HepG2 (cell line): ENCODE measurements around the gene FCRLA. TPM values are rescaled to one million over a fixed set of nuclear protein-coding genes. Genes with fewer than 3 reads are reported as not detected.
A peak's percentile ranks its signal among the peaks of the same experiment; 100 is the strongest.

Experiments
- AGO1 ChIP-seq: fragments of 200-400 bp; formaldehyde crosslinking; IDR thresholded peaks from 2 replicates; pipeline ENCODE4 v1.6.1; 2017; ENCODE audit warnings: mild to moderate bottlenecking, low read depth, low read length, moderate library complexity; ENCODE audit not compliant: poor library complexity, severe bottlenecking
- FOSL1 ChIP-seq: sonication (generic); formaldehyde crosslinking; IDR thresholded peaks from 2 replicates; pipeline ENCODE4 v1.9.0; 2021; ENCODE audit warnings: missing genetic modification reagents, borderline replicate concordance
- GABPB1 ChIP-seq: IDR thresholded peaks from 2 replicates; pipeline ENCODE4 v1.6.1; 2016; ENCODE audit warnings: mild to moderate bottlenecking, missing genetic modification reagents, moderate library complexity, missing compliant biosample characterization
- KDM6A ChIP-seq: IDR thresholded peaks from 2 replicates; pipeline ENCODE4 v1.6.1; 2016; ENCODE audit warnings: low read depth
- MED13 ChIP-seq: sonication (generic); formaldehyde crosslinking; IDR thresholded peaks from 2 replicates; pipeline ENCODE4 v1.5.0; 2020; ENCODE audit warnings: missing genetic modification reagents
- NFYB ChIP-seq: sonication (generic); formaldehyde crosslinking; IDR thresholded peaks from 2 replicates; pipeline ENCODE4 v1.4.0; 2020; ENCODE audit warnings: missing genetic modification reagents
- NR2F2 ChIP-seq: IDR thresholded peaks from 2 replicates; pipeline ENCODE4 v1.6.1; 2012; ENCODE audit warnings: low read depth, inconsistent platforms, borderline replicate concordance
- RELA ChIP-seq: sonication (generic); formaldehyde crosslinking; IDR thresholded peaks from 2 replicates; pipeline ENCODE4 v1.4.0; 2020; ENCODE audit warnings: missing genetic modification reagents
- TCF7L2 ChIP-seq: IDR thresholded peaks from 2 replicates; pipeline ENCODE4 v1.6.1; 2011; ENCODE audit warnings: mild to moderate bottlenecking, low read depth, low read length, moderate library complexity
- TEAD3 ChIP-seq: optimal IDR thresholded peaks from 2 replicates; pipeline ENCODE3; 2016; ENCODE audit warnings: borderline replicate concordance
- YY1 ChIP-seq: IDR thresholded peaks from 2 replicates; pipeline ENCODE4 v1.6.1; 2011; ENCODE audit warnings: low read length, low read depth, moderate library complexity, mild to moderate bottlenecking; ENCODE audit not compliant: insufficient read depth, insufficient replicate concordance
- ZNF225 ChIP-seq: sonication (generic); formaldehyde crosslinking; IDR thresholded peaks from 2 replicates; pipeline ENCODE4 v1.4.0; 2020; ENCODE audit warnings: mild to moderate bottlenecking, missing genetic modification reagents
- ZSCAN29 ChIP-seq: sonication (generic); formaldehyde crosslinking; conservative IDR thresholded peaks from 2 replicates; pipeline ENCODE4 v1.4.0; 2020; ENCODE audit warnings: mild to moderate bottlenecking, missing genetic modification reagents
- polyA plus RNA-seq, 8 experiments: library from polyadenylated mRNA; depleted of rRNA in 3 of 8; stranded (reverse) in 7 of 8; unstranded in 1 of 8; fragments of >200 nt; fragmentation: Illumina TruSeq in 4 of 8; extraction: Trizol in 4 of 8; gene quantifications; 2 replicates each; pipeline versions ENCODE4 v1.2.1 to v1.2.3, GENCODE V29; 2011 to 2016; ENCODE audit warnings: low read depth in 4 of 8, missing spikeins in 1 of 8, mixed read lengths in 1 of 8; ENCODE audit not compliant: insufficient read depth in 1 of 8
- total RNA-seq, 5 experiments: library from RNA; depleted of rRNA; stranded (reverse); fragments of >200 nt; fragmentation: Illumina TruSeq; extraction: Trizol; gene quantifications; 2 replicates each; pipeline ENCODE4 v1.2.3, GENCODE V29; 2016; ENCODE audit warnings: low read depth in 1 of 5
- TF ChIP-seq, protein P1 (sequence below): sonication (generic); formaldehyde crosslinking; IDR thresholded peaks from 2 replicates; pipeline ENCODE4 v1.9.0; 2021; ENCODE audit warnings: missing genetic modification reagents, borderline replicate concordance
- TF ChIP-seq, protein P2 (sequence below): sonication (generic); formaldehyde crosslinking; IDR thresholded peaks from 2 replicates; pipeline ENCODE4 v1.4.0; 2020; ENCODE audit warnings: missing genetic modification reagents, borderline replicate concordance
- TF ChIP-seq, protein P3 (sequence below): sonication (generic); formaldehyde crosslinking; IDR thresholded peaks from 2 replicates; pipeline ENCODE4 v1.4.0; 2020; ENCODE audit warnings: missing genetic modification reagents
- TF ChIP-seq, protein P4 (sequence below): sonication (generic); formaldehyde crosslinking; IDR thresholded peaks from 2 replicates; pipeline ENCODE4 v1.4.0; 2020; ENCODE audit warnings: mild to moderate bottlenecking, low read depth, missing genetic modification reagents
- TF ChIP-seq, protein P5 (sequence below): sonication (generic); formaldehyde crosslinking; IDR thresholded peaks from 2 replicates; pipeline ENCODE4 v1.8.1; 2023; ENCODE audit warnings: mild to moderate bottlenecking, moderate library complexity, missing genetic modification reagents

Gene FCRLA
- total and polyA plus RNA-seq, 2 of the 13 experiments (the other 11 are each of a cell fraction or from before 2014, with no cell fraction given) = not detected

DNA sequence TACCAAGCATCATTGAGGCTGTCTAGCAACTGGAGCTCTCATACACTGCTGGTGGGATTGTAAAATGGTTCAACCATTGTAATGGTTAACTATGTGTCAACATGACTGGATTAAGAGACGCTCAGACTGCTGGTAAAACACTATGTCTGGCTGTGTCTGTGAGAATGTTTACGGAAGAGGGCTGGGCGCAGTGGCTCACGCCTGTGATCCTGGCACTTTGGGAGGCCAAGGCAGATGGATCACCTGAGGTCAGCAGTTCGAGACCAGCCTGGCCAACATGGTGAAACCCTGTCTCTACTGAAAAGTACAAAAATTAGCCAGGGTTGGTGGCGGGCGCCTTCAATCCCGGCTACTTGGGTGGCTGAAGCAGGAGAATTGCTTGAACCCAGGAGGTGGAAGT is 4.8 kb upstream of the FCRLA start (continued):
- TF ChIP-seq, protein P1, sequence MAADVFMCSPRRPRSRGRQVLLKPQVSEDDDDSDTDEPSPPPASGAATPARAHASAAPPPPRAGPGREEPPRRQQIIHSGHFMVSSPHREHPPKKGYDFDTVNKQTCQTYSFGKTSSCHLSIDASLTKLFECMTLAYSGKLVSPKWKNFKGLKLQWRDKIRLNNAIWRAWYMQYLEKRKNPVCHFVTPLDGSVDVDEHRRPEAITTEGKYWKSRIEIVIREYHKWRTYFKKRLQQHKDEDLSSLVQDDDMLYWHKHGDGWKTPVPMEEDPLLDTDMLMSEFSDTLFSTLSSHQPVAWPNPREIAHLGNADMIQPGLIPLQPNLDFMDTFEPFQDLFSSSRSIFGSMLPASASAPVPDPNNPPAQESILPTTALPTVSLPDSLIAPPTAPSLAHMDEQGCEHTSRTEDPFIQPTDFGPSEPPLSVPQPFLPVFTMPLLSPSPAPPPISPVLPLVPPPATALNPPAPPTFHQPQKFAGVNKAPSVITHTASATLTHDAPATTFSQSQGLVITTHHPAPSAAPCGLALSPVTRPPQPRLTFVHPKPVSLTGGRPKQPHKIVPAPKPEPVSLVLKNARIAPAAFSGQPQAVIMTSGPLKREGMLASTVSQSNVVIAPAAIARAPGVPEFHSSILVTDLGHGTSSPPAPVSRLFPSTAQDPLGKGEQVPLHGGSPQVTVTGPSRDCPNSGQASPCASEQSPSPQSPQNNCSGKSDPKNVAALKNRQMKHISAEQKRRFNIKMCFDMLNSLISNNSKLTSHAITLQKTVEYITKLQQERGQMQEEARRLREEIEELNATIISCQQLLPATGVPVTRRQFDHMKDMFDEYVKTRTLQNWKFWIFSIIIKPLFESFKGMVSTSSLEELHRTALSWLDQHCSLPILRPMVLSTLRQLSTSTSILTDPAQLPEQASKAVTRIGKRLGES (CRISPR knock-in tag) = no peak
- TF ChIP-seq NR2F2 (no peak), FOSL1 (CRISPR knock-in tag) (no peak), RELA (CRISPR knock-in tag) (no peak), ZSCAN29 (CRISPR knock-in tag) (no peak), ZNF225 (CRISPR knock-in tag) (no peak), MED13 (CRISPR knock-in tag) (no peak), GABPB1 (CRISPR knock-in tag) (peak; percentile 30), TEAD3 (CRISPR knock-in tag) (peak; percentile 87), YY1 (peak; percentile 15), KDM6A (CRISPR knock-in tag) (no peak), AGO1 (no peak), NFYB (CRISPR knock-in tag) (no peak), TCF7L2 (no peak)
- TF ChIP-seq, protein P2, sequence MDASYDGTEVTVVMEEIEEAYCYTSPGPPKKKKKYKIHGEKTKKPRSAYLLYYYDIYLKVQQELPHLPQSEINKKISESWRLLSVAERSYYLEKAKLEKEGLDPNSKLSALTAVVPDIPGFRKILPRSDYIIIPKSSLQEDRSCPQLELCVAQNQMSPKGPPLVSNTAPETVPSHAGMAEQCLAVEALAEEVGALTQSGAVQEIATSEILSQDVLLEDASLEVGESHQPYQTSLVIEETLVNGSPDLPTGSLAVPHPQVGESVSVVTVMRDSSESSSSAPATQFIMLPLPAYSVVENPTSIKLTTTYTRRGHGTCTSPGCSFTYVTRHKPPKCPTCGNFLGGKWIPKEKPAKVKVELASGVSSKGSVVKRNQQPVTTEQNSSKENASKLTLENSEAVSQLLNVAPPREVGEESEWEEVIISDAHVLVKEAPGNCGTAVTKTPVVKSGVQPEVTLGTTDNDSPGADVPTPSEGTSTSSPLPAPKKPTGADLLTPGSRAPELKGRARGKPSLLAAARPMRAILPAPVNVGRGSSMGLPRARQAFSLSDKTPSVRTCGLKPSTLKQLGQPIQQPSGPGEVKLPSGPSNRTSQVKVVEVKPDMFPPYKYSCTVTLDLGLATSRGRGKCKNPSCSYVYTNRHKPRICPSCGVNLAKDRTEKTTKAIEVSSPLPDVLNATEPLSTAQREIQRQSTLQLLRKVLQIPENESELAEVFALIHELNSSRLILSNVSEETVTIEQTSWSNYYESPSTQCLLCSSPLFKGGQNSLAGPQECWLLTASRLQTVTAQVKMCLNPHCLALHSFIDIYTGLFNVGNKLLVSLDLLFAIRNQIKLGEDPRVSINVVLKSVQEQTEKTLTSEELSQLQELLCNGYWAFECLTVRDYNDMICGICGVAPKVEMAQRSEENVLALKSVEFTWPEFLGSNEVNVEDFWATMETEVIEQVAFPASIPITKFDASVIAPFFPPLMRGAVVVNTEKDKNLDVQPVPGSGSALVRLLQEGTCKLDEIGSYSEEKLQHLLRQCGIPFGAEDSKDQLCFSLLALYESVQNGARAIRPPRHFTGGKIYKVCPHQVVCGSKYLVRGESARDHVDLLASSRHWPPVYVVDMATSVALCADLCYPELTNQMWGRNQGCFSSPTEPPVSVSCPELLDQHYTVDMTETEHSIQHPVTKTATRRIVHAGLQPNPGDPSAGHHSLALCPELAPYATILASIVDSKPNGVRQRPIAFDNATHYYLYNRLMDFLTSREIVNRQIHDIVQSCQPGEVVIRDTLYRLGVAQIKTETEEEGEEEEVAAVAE = peak; percentile 21; the same call in 1 of the 2 replicates
- TF ChIP-seq, protein P3, sequence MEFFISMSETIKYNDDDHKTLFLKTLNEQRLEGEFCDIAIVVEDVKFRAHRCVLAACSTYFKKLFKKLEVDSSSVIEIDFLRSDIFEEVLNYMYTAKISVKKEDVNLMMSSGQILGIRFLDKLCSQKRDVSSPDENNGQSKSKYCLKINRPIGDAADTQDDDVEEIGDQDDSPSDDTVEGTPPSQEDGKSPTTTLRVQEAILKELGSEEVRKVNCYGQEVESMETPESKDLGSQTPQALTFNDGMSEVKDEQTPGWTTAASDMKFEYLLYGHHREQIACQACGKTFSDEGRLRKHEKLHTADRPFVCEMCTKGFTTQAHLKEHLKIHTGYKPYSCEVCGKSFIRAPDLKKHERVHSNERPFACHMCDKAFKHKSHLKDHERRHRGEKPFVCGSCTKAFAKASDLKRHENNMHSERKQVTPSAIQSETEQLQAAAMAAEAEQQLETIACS = no peak
- TF ChIP-seq, protein P4, sequence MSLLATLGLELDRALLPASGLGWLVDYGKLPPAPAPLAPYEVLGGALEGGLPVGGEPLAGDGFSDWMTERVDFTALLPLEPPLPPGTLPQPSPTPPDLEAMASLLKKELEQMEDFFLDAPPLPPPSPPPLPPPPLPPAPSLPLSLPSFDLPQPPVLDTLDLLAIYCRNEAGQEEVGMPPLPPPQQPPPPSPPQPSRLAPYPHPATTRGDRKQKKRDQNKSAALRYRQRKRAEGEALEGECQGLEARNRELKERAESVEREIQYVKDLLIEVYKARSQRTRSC = no peak
- TF ChIP-seq, protein P5, sequence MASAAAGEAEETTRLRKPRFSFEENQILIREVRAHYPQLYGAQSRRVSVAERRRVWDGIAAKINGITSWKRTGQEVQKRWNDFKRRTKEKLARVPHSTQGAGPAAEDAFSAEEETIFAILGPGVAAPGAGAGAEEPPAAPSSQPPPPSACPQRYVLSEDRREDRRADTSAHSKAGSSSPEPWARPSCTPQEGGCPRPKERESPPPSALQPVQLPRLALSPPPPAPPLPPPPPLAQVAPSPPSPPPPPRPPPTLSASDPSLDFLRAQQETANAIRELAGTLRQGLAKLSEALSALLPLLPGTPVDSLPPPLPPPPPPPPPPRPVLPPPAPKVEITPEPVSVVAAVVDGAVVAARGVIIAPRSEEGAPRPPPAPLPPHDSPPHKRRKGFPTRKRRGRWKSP (CRISPR knock-in tag) = no peak
